ENCODE data around the gene MESP2. TPM values are rescaled to one million over a fixed set of nuclear protein-coding genes. Genes with fewer than 3 reads are reported as not detected.

MESP2 gene
- total RNA-seq, 1 donor from 2014 or later, result 0.26 TPM

DNA sequence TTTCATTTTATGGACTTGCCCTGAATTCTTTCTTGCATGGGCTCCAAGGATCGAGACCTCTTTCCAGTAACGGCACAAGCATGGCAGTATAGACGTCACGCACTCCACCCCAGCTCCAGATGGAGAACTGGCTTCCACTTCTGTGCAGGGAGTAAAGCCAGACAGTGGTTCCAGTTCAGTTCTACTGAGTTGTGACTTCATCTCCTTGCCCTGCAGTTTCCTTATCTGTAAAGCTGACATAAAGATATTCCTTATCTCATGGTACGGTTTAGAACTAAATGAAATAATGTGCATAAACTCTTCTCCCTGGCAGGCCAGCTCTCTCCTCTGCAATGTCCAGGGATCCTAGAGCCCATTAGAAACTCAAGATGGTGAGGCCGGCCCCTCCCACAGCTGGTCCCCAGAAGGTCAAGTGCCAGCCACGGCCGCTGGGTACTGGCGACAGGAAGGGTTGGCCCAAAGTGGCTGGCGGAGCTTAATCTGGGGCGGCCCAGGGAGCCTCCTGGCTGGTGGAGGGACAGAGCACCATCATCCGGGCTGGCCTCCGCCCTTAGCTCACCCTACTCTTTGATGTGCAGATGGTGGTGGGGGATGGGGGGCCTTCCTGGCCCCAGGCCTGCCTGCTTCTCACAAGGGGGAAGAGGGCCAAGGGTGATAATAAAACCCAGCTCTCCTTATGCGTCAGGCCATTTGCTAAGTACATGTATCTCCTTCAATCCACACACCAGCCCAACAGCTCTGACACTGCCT is 7.2 kb downstream of the MESP2 start:
- FAIRE-seq (no peak), DNase-seq (ENCODE audit: low read depth) (no peak)
- H3K36me3 ChIP-seq (ENCODE audit: control insufficient read depth, insufficient read depth, low read length), result no peaks in the 10 kb centered on the region
- TF ChIP-seq, protein P1, sequence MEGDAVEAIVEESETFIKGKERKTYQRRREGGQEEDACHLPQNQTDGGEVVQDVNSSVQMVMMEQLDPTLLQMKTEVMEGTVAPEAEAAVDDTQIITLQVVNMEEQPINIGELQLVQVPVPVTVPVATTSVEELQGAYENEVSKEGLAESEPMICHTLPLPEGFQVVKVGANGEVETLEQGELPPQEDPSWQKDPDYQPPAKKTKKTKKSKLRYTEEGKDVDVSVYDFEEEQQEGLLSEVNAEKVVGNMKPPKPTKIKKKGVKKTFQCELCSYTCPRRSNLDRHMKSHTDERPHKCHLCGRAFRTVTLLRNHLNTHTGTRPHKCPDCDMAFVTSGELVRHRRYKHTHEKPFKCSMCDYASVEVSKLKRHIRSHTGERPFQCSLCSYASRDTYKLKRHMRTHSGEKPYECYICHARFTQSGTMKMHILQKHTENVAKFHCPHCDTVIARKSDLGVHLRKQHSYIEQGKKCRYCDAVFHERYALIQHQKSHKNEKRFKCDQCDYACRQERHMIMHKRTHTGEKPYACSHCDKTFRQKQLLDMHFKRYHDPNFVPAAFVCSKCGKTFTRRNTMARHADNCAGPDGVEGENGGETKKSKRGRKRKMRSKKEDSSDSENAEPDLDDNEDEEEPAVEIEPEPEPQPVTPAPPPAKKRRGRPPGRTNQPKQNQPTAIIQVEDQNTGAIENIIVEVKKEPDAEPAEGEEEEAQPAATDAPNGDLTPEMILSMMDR (IDR thresholded peaks at IDR 0.05; ENCODE audit: insufficient read depth, low read length, severe bottlenecking), result no peak
- no peaks in the 10 kb centered on the region for H3K27me3 ChIP-seq (ENCODE audit: control insufficient read depth, insufficient read depth, low read length)
- H3K4me3 ChIP-seq (ENCODE audit: low read depth, low read length), result no peak overlapping the region

DNA sequence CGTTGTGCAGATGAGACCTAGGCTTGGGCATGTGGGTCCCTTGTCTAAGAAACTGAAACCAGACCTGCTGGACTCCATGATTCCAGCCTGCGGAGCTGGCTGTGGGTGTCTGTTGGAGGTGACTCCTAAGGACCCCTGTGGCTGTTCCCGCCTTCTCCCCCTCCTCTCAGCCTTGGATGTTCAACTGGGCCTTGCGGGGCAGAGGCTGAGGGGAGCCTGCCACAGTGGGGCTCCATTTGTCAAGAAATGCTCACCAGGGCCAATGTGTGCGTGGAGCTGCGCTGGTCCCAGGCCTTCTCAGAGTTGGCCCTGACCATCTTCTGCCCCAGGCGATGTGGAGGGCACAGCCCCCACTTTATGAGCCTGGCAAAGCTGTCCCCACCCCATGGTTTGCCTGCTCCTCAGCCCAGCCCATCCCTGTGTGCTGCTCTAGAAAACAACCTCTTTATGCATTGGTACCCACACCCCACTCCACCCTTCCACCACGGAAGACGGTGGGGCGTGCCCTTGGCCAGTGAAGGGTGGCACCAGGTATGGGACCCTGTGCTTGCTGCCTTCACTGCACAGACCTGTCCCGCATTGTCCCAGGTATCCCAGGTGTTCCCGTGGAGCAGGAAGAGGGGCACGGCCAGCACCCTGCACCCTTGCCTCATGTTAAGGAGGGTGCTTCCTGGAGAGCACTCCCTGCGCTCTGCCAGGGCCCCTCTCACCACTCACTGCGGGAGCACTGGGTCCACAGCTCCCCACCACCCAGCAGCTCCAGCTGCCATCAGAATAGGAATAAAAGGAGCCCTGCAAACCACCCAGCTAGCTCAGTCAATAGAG is 7.9 kb downstream of the MESP2 start:
- TF ChIP-seq, protein P1 (IDR thresholded peaks at IDR 0.05; ENCODE audit: insufficient read depth, low read length, severe bottlenecking), result no peak
- DNase-seq (ENCODE audit: low read depth) (no peak), FAIRE-seq (no peak)
- no peak overlapping the region for H3K4me3 ChIP-seq (ENCODE audit: low read depth, low read length)
- no peaks in the 10 kb centered on the region for H3K36me3 ChIP-seq (ENCODE audit: control insufficient read depth, insufficient read depth, low read length)
- no peaks in the 10 kb centered on the region for H3K27me3 ChIP-seq (ENCODE audit: control insufficient read depth, insufficient read depth, low read length)

DNA sequence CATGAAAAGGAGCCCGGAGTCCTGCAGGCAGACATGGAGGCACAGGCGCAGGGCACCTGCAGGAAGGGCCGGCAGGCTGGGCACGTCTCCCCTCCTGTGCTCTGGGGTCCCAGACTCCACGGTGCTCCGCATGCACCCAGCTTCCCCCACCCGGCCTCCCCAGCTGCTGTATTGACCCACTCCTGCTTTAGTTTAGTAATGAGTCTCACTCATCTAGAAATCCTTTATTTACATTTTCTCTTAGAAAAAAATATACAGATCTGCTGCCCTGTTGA is 8.5 kb downstream of the MESP2 start:
- no peak for DNase-seq (ENCODE audit: low read depth)
- TF ChIP-seq, protein P1 (IDR thresholded peaks at IDR 0.05; ENCODE audit: insufficient read depth, low read length, severe bottlenecking), result no peak
- no peak for FAIRE-seq
- no peak overlapping the region for H3K4me3 ChIP-seq (ENCODE audit: low read depth, low read length)
- no peaks in the 10 kb centered on the region for H3K36me3 ChIP-seq (ENCODE audit: control insufficient read depth, insufficient read depth, low read length)
- H3K27me3 ChIP-seq (ENCODE audit: control insufficient read depth, insufficient read depth, low read length), result no peaks in the 10 kb centered on the region

DNA sequence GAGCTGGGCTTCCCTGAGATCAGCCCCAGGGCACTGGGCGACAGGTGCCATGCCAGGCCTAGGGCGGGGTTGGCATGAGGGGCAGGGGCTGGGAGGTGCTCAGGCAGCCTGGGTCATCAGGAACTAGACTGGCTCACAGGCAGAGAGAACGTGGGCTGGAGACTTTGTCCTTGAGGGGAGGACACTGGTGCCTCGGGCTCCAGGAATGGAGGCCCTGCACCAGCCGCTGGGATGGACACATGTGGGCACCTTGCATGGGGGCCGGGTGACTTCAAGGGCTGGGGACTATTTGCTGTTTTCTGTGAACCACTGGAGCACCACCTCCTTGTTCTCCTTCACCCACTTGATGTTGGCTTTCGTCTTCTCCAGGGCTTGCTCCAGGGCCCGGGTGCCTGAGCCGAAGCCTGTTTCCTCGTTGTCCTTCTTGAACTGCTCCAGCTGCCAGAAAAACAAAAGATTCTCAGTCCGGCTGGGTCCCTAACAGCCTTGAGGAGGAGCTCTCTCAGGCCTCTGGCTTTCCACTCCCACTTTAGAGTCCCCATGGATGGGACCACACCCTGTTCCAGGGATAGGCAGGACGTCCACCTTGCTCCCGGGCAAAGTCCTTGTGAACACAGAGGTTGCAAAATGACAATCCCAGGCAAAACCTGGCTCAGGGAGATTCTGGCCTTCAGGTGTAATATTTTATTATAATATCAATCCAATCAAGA is 9.1 kb downstream of the MESP2 start:
- Histone ChIP-seq H3K4me3 (ENCODE audit: low read depth, low read length) (no peak overlapping the region), H3K27me3 (ENCODE audit: control insufficient read depth, insufficient read depth, low read length) (no peaks in the 10 kb centered on the region), H3K36me3 (ENCODE audit: control insufficient read depth, insufficient read depth, low read length) (no peaks in the 10 kb centered on the region)
- FAIRE-seq (no peak), DNase-seq (ENCODE audit: low read depth) (no peak)
- TF ChIP-seq, protein P1 (IDR thresholded peaks at IDR 0.05; ENCODE audit: insufficient read depth, low read length, severe bottlenecking), result no peak

DNA sequence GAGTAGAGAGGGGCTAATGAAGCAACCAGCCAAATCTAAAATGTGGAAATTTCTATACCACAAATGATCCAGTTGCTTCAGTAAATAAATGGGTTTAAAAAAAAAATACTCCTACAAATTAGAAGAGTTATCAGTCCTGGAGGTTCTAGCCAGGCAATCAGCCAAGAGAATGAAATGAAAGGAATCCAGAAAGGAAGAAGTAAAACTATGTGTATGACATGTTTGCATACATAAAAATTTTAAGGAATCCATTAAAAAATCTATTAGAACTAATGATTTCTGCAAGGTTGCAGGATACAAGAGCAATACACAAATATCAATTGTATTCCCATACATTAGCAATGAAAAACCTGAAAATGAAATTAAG is 9.6 kb downstream of the MESP2 start:
- DNase-seq (ENCODE audit: low read depth) (no peak), FAIRE-seq (no peak)
- H3K4me3 ChIP-seq (ENCODE audit: low read depth, low read length), result no peak overlapping the region
- H3K36me3 ChIP-seq (ENCODE audit: control insufficient read depth, insufficient read depth, low read length), result no peaks in the 10 kb centered on the region
- H3K27me3 ChIP-seq (ENCODE audit: control insufficient read depth, insufficient read depth, low read length), result no peaks in the 10 kb centered on the region
- TF ChIP-seq, protein P1 (IDR thresholded peaks at IDR 0.05; ENCODE audit: insufficient read depth, low read length, severe bottlenecking), result no peak

All from bronchial epithelial cell (primary cell).